B cell (primary cell): ENCODE measurements around the gene UQCRH. TPM values are rescaled to one million over a fixed set of nuclear protein-coding genes. Genes with fewer than 3 reads are reported as not detected.

ENCODE experiments used
- ATAC-seq: fragments of 200-7000 bp; cut with Tn5 transposase; one replicate; pipeline ENCODE4 v1.10.0; 2021; ENCODE audit warnings: low read depth, mild to moderate bottlenecking, moderate number of reproducible peaks, moderate library complexity
- CTCF ChIA-PET: fragments of 350-600 bp; sonication (Branson Sonifier 250); formaldehyde crosslinking; loops from one replicate; lab custom pipeline; 2021; ENCODE audit warnings: antibody characterized with exemption, inconsistent platforms; lab: Charles Lee
- POLR2A ChIA-PET: fragments of 350-600 bp; sonication (Branson Sonifier 250); formaldehyde crosslinking; loops from one replicate; lab custom pipeline; 2021; ENCODE audit warnings: antibody characterized with exemption; lab: Charles Lee
- DNase-seq: peaks from one replicate; pipeline ENCODE4 v3.0.0; 2013
- H2AFZ ChIP-seq: 2 replicates; pipeline ENCODE4 v1.6.1; 2012; ENCODE audit warnings: mild to moderate bottlenecking, low read depth, low read length; ENCODE audit not compliant: insufficient read depth, poor library complexity, severe bottlenecking
- H3K27ac ChIP-seq, 2 donors: 1 replicate in 1 of 2; 2 replicates in 1 of 2; pipeline ENCODE4 v1.5.1; 2012 to 2013; ENCODE audit warnings: low read length in 2 of 2, mild to moderate bottlenecking in 2 of 2, moderate library complexity in 1 of 2
- H3K27me3 ChIP-seq, 4 experiments: fragments of 200-600 bp in 1 of 4; sonication (generic) in 1 of 4; replicated peaks in 1 of 4; 1 replicate in 2 of 4; 2 replicates in 2 of 4; pipeline versions ENCODE4 v1.6.1 to v1.7.0; 2013 to 2016; ENCODE audit warnings: low read length in 3 of 4, mild to moderate bottlenecking in 2 of 4, mixed read lengths in 1 of 4, moderate library complexity in 1 of 4; ENCODE audit not compliant: insufficient read depth in 4 of 4, control insufficient read depth in 3 of 4; ENCODE audit errors: control extremely low read depth in 1 of 4
- H3K36me3 ChIP-seq, 2 experiments: replicated peaks in 1 of 2; 1 replicate in 1 of 2; 2 replicates in 1 of 2; pipeline versions ENCODE4 v1.6.1 to v1.7.1; 2013; ENCODE audit warnings: low read length in 1 of 2; ENCODE audit not compliant: insufficient read depth in 2 of 2, control insufficient read depth in 1 of 2; ENCODE audit errors: control extremely low read depth in 1 of 2, extremely low read depth in 1 of 2
- H3K4me1 ChIP-seq, 2 donors: fragments of 200-600 bp in 1 of 2; sonication (generic) in 1 of 2; 1 replicate in 1 of 2; 2 replicates in 1 of 2; pipeline versions ENCODE4 v1.5.1 to v1.6.1; 2013 to 2017; ENCODE audit warnings: low read length in 2 of 2; ENCODE audit not compliant: control insufficient read depth in 2 of 2, insufficient read depth in 2 of 2
- H3K4me2 ChIP-seq: replicated peaks from 2 replicates; pipeline ENCODE3; 2012; ENCODE audit warnings: mild to moderate bottlenecking, low read depth, low read length; ENCODE audit not compliant: poor library complexity, severe bottlenecking
- H3K4me3 ChIP-seq, 5 experiments: fragments of 200-600 bp in 1 of 5; sonication (generic) in 1 of 5; 1 replicate in 3 of 5; 2 replicates in 2 of 5; pipeline versions ENCODE4 v1.5.1 to v1.7.0; 2011 to 2016; ENCODE audit warnings: low read length in 4 of 5, mild to moderate bottlenecking in 4 of 5, low read depth in 2 of 5, control low read depth in 1 of 5, moderate library complexity in 1 of 5; ENCODE audit not compliant: insufficient read depth in 1 of 5; ENCODE audit errors: control extremely low read depth in 1 of 5, extremely low read depth in 1 of 5
- H3K79me2 ChIP-seq: fragments of 200-600 bp; sonication (generic); one replicate; pipeline ENCODE4 v1.6.0; 2016; ENCODE audit warnings: low read length; ENCODE audit not compliant: control insufficient read depth, insufficient read depth
- H3K9ac ChIP-seq: fragments of 200-600 bp; sonication (generic); 2 replicates; pipeline ENCODE4 v1.6.1; 2017; ENCODE audit warnings: mild to moderate bottlenecking, low read length, moderate library complexity
- H3K9me3 ChIP-seq, 3 donors: one replicate each; pipeline versions ENCODE4 v1.6.1 to v1.7.1; 2013; ENCODE audit warnings: low read length in 2 of 3; ENCODE audit not compliant: control insufficient read depth in 2 of 3, insufficient read depth in 1 of 3; ENCODE audit errors: control extremely low read depth in 1 of 3
- H4K20me1 ChIP-seq: 2 replicates; pipeline ENCODE4 v1.6.0; 2012; ENCODE audit warnings: mild to moderate bottlenecking, low read length; ENCODE audit not compliant: insufficient read depth, control insufficient read depth, poor library complexity, severe bottlenecking
- H3K27ac Mint-ChIP-seq: one replicate; pipeline ENCODE4 v1.8.0; 2021; ENCODE audit warnings: mixed read lengths
- H3K27me3 Mint-ChIP-seq: one replicate; pipeline ENCODE4 v1.8.0; 2021; ENCODE audit warnings: mixed read lengths
- H3K4me1 Mint-ChIP-seq: one replicate; pipeline ENCODE4 v1.8.0; 2021; ENCODE audit warnings: mixed read lengths
- H3K4me3 Mint-ChIP-seq: one replicate; pipeline ENCODE4 v1.8.0; 2021; ENCODE audit warnings: mixed read lengths
- H3K9me3 Mint-ChIP-seq: one replicate; pipeline ENCODE4 v1.8.0; 2022; ENCODE audit warnings: mixed read lengths; ENCODE audit not compliant: insufficient read depth
- EZH2 ChIP-seq: IDR thresholded peaks from 2 replicates; pipeline ENCODE4 v1.6.1; 2012; ENCODE audit warnings: borderline replicate concordance, low read depth, mild to moderate bottlenecking, moderate library complexity, low read length; ENCODE audit not compliant: insufficient read depth, poor library complexity, severe bottlenecking
- WGBS: methylation state at CpG from one replicate; pipeline ENCODE4 v1.1.5; 2013; ENCODE audit warnings: missing lambda C conversion rate; ENCODE audit not compliant: insufficient coverage; 5-methylcytosine and 5-hydroxymethylcytosine counted together
- intact Hi-C: fragments of 100-400 bp; cut with micrococcal nuclease; formaldehyde crosslinking; loops from one replicate; pipeline ENCODE4 v1.10.0; 2022
- polyA plus RNA-seq: library from polyadenylated mRNA; depleted of rRNA; stranded (reverse); fragments of >200 nt; gene quantifications from 2 replicates; pipeline ENCODE4 v1.2.3, GENCODE V29; 2012
- total RNA-seq, 2 donors: library from RNA; stranded (reverse); fragments of 120-200 nt in 1 of 2; gene quantifications; 1 replicate in 1 of 2; 2 replicates in 1 of 2; pipeline versions ENCODE4 v1.2.3 to v1.2.4, GENCODE V29; 2013 to 2022
- TF ChIP-seq, protein P1 (sequence below): fragments of 200-600 bp; IDR thresholded peaks from one replicate; pipeline ENCODE4 v1.8.0; 2022; ENCODE audit warnings: antibody characterized with exemption, mild to moderate bottlenecking

The UQCRH gene
- total and polyA plus RNA-seq, 2 donors (not counting 1 experiment from before 2014, with no cell fraction given), result 146 to 310 TPM

DNA sequence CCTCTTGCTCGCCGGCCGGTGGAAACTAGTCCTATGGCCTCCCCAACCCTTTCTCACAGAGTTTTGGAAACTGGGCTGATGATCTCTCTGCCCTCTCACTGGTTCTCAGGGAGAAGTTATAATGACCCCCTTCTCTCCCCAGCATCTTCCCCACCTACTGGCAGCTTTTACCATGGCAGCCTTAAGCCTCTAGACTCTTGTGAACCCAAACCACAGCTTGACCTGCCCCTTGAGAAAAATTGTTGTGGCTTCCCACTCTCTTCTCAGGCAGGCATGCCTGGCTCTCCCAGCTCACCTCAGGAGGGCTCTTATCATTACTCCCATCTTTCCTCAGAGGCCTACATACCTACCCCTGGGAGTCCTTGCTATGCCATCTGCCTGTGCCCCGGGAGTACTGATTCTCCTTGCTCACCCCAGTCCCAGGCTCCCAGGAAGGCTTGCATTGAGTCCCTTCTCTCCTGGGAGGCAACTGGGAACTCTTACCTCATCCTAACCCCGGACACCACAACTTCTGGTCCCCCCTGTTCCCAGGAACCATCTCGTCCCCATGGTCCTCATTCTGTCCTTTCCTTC, 38.7 kb downstream of the UQCRH start:
- no peaks in the 10 kb centered on the region for H3K79me2 ChIP-seq
- H3K27me3 ChIP-seq, result no peaks in the 10 kb centered on the region
- Mint-ChIP-seq H3K27ac (peak overlapping the region; percentile 99), H3K9me3 (no peaks in the 10 kb centered on the region), H3K4me3 (peak overlapping the region; percentile 100), H3K4me1 (peaks cover 30% of the 10 kb centered on the region), H3K27me3 (no peaks in the 10 kb centered on the region)
- H2AFZ ChIP-seq, result no peak overlapping the region
- H4K20me1 ChIP-seq, result no peaks in the 10 kb centered on the region
- DNase-seq (peak; percentile 56), ATAC-seq (peak; percentile 28)
- 97% methylated on average over 6 of the region's 6 CpGs for WGBS
- peaks cover 0 to 47% of the 10 kb centered on the region in 2 experiments for H3K36me3 ChIP-seq
- intact Hi-C loops, result no loop called here
- H3K4me3 ChIP-seq, result no peak overlapping the region
- H3K9ac ChIP-seq, result no peak overlapping the region
- H3K4me2 ChIP-seq, result no peak overlapping the region
- peaks cover 10 to 21% of the 10 kb centered on the region in 2 donors for H3K4me1 ChIP-seq
- ChIA-PET CTCF (interaction anchor here (1.0 to 3.4 kb wide), 9 partner anchors 9 to 118 kb away, joined by 3 to 31 read pairs (median 4); partner anchors contain the start of genes LRRC41 and UQCRH), POLR2A (no interaction called here)
- peak overlapping the region; percentile 99 to 100 for H3K27ac ChIP-seq
- H3K9me3 ChIP-seq, result peaks cover 0 to 4% (median 0%) of the 10 kb centered on the region in 3 donors
- TF ChIP-seq, protein P1, sequence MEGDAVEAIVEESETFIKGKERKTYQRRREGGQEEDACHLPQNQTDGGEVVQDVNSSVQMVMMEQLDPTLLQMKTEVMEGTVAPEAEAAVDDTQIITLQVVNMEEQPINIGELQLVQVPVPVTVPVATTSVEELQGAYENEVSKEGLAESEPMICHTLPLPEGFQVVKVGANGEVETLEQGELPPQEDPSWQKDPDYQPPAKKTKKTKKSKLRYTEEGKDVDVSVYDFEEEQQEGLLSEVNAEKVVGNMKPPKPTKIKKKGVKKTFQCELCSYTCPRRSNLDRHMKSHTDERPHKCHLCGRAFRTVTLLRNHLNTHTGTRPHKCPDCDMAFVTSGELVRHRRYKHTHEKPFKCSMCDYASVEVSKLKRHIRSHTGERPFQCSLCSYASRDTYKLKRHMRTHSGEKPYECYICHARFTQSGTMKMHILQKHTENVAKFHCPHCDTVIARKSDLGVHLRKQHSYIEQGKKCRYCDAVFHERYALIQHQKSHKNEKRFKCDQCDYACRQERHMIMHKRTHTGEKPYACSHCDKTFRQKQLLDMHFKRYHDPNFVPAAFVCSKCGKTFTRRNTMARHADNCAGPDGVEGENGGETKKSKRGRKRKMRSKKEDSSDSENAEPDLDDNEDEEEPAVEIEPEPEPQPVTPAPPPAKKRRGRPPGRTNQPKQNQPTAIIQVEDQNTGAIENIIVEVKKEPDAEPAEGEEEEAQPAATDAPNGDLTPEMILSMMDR, result peak; percentile 50
- no peak for TF ChIP-seq EZH2

- peaks cover 32% of the 10 kb centered on the region for H3K4me1 Mint-ChIP-seq
- ChIA-PET CTCF (interaction anchor here (1.0 to 3.4 kb wide), 10 partner anchors 10 to 119 kb away, joined by 3 to 31 read pairs (median 4); partner anchors contain the start of genes LRRC41 and UQCRH), POLR2A (no interaction called here)
- H3K27ac Mint-ChIP-seq, result peak overlapping the region; percentile 99
- H2AFZ ChIP-seq, result no peak overlapping the region
- H3K27ac ChIP-seq, result peak overlapping the region; percentile 99 to 100
- no peak for TF ChIP-seq EZH2
- TF ChIP-seq, protein P1, result no peak
- no peak overlapping the region for H3K4me3 ChIP-seq
- H4K20me1 ChIP-seq, result no peaks in the 10 kb centered on the region
- no peaks in the 10 kb centered on the region for H3K79me2 ChIP-seq
- H3K36me3 ChIP-seq, result peaks cover 2 to 51% of the 10 kb centered on the region in 2 experiments
- WGBS, result 88% methylated on average over 8 of the region's 8 CpGs
- no peak overlapping the region for H3K9ac ChIP-seq
- peaks cover 0 to 4% (median 0%) of the 10 kb centered on the region in 3 donors for H3K9me3 ChIP-seq
- no peaks in the 10 kb centered on the region for H3K9me3 Mint-ChIP-seq
- peak overlapping the region; percentile 17 for H3K4me3 Mint-ChIP-seq
- H3K4me2 ChIP-seq, result no peak overlapping the region
- H3K27me3 Mint-ChIP-seq, result no peaks in the 10 kb centered on the region
- no peaks in the 10 kb centered on the region for H3K27me3 ChIP-seq
- intact Hi-C loops, result no loop called here
- ATAC-seq (no peak), DNase-seq (no peak)
- H3K4me1 ChIP-seq, result peaks cover 10 to 21% of the 10 kb centered on the region in 2 donors
These were observed 39.3 kb downstream of the UQCRH start for GRCh38 chr1:46342677-46343350.
